Stimulated activated memory B cell treated with anti-CD40 and anti-IgM and Interleukin-4, amounts not matched to agents 10 μg/mL and 1 μg/mL and 100 μg/mL, for 72 hours (primary cell): ENCODE data around the gene SPATA16.
"Not testable (repeated sequence)": the region's sequence is repeated elsewhere in the genome, so short reads cannot be mapped to it uniquely, and the experiment has no call there.

Experiments used
- ATAC-seq: fragments of 150-1000 bp; cut with Tn5 transposase; 2 replicates; pipeline ENCODE4 v1.10.0; 2021
- H3K27ac Mint-ChIP-seq: one replicate; pipeline ENCODE4 v1.8.0; 2022; ENCODE audit warnings: mild to moderate bottlenecking, mixed read lengths
- H3K27me3 Mint-ChIP-seq: one replicate; pipeline ENCODE4 v1.8.0; 2022; ENCODE audit warnings: mixed read lengths
- H3K36me3 Mint-ChIP-seq: one replicate; pipeline ENCODE4 v1.8.0; 2022; ENCODE audit warnings: mixed read lengths
- H3K4me1 Mint-ChIP-seq: one replicate; pipeline ENCODE4 v1.8.0; 2022; ENCODE audit warnings: mixed read lengths
- H3K4me3 Mint-ChIP-seq: one replicate; pipeline ENCODE4 v1.8.0; 2022; ENCODE audit warnings: mild to moderate bottlenecking, moderate library complexity, mixed read lengths
- H3K9me3 Mint-ChIP-seq: one replicate; pipeline ENCODE4 v1.8.0; 2022; ENCODE audit warnings: mixed read lengths

Gene SPATA16

DNA sequence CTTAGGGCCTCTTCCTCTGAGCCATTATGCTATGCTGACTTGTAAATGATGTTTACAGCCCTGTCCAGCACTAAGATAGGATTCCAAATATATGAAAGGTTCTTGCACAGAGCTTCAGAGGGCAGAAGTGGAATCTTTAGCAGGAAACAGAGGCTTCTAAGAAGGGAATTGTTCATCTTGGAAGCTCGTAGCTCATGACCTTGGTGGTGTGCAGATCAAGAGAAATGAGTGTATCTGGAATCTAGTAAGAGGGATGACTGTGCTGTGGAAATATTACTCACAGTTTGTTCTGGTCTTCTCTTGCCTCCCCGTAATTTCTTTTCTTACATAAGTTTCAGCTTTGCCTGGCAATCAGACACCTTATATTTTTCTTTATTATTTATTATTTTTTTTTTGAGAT is 175.8 kb downstream of the SPATA16 start:
- H3K36me3 Mint-ChIP-seq = no peaks in the 10 kb centered on the region
- no peak for ATAC-seq
- no peak overlapping the region for H3K4me3 Mint-ChIP-seq
- H3K27me3 Mint-ChIP-seq = no peaks in the 10 kb centered on the region
- no peaks in the 10 kb centered on the region for H3K4me1 Mint-ChIP-seq
- H3K27ac Mint-ChIP-seq = no peak overlapping the region
- peaks cover 3% of the 10 kb centered on the region for H3K9me3 Mint-ChIP-seq

DNA sequence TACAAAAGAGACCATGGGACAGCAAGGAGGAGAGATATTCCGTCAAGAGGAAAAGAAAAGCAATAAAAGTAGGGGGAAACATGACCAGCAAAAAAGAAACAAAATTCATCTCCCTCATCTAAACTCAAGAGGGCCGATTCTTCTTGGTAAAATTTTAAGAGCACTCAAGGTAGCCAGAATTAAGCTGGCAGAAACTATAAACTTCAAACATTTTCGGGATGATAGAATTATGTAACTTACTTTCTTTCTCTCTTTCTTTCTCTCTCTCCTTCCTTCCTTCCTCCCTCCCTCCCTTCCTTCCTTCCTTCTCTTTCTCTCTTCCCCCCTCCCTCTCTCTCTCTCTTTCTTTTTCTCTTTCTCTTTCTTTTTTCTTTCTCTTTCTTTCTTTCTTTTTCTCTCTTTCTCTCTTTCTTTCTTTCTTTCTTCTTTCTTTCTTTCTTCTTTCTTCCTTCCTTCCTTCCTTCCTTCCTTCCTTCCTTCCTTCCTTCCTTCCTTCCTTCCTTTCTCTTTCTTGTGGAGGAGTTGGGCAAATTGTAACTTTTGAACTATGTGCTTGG is 180.3 kb downstream of the SPATA16 start:
- H3K27me3 Mint-ChIP-seq, ATAC-seq, H3K9me3 Mint-ChIP-seq, H3K36me3 Mint-ChIP-seq, H3K4me3 Mint-ChIP-seq, H3K27ac Mint-ChIP-seq, H3K4me1 Mint-ChIP-seq: not testable (repeated sequence)

DNA sequence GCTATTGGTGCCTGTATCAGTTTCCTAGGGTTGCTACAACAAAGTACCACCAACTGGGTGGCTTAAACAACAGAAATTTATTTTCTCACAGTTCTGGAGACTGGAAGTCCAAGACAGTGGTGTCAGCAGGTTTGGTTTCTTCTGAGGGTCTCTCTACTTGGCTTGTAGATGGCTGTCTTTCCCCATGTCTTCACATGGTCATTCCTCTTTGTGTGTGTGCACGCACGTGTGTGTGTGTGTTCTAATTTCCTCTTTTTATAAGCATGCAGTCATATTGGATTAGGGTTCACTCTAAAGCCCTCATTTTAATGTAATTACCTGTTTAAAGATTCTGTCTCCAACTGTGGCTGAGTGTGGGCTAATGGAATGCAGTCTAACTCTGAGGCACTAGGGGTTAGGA is 182.5 kb downstream of the SPATA16 start:
- ATAC-seq = no peak
- Mint-ChIP-seq H3K27ac (no peak overlapping the region), H3K36me3 (no peaks in the 10 kb centered on the region), H3K27me3 (no peaks in the 10 kb centered on the region), H3K4me3 (no peak overlapping the region), H3K4me1 (no peaks in the 10 kb centered on the region), H3K9me3 (peaks cover 5% of the 10 kb centered on the region)

DNA sequence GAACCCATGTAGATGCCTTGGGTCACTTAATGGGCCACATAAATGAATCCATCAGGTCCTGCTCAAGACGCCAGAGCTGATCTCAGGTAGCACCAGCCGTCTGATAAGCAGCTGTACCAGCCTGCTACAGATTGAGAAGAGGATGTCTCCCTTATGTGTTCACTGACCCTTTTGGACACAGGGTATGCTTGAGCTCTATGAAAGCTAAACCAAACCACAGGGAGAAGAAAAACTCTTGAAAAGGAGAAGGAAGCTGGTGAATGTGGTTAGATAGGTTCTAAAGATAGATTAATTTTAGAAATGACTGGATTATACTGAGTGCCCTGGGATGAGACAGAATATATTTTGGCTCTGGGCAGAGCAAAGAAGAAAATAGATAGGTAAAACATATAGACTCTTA is 187.5 kb downstream of the SPATA16 start:
- H3K36me3 Mint-ChIP-seq = no peaks in the 10 kb centered on the region
- H3K27ac Mint-ChIP-seq = no peak overlapping the region
- H3K4me3 Mint-ChIP-seq = no peak overlapping the region
- no peak for ATAC-seq
- no peaks in the 10 kb centered on the region for H3K27me3 Mint-ChIP-seq
- H3K4me1 Mint-ChIP-seq = no peaks in the 10 kb centered on the region
- H3K9me3 Mint-ChIP-seq = peaks cover 2% of the 10 kb centered on the region

DNA sequence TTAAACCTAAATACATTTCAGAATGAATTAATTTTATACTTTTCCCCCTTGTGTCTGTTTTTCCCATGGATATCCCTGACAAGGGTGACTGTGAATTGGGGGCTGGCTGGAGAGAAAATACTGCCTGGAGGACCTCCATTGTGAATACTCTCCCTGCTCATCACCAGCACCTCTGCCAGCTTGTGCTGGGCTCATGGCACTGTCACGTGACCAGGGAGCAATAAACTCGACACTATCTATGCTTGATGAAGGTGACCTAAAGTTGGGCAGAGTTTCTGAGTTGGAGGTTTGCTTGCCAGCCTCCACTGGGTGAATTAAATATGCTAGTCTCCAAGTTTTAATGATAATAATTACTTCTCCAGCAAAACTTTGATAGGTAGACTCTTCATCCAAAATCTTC is 189.5 kb downstream of the SPATA16 start:
- ATAC-seq = no peak
- no peaks in the 10 kb centered on the region for H3K4me1 Mint-ChIP-seq
- H3K4me3 Mint-ChIP-seq = no peak overlapping the region
- H3K36me3 Mint-ChIP-seq = no peaks in the 10 kb centered on the region
- H3K27ac Mint-ChIP-seq = no peak overlapping the region
- peaks cover 4% of the 10 kb centered on the region for H3K9me3 Mint-ChIP-seq
- H3K27me3 Mint-ChIP-seq = no peaks in the 10 kb centered on the region

DNA sequence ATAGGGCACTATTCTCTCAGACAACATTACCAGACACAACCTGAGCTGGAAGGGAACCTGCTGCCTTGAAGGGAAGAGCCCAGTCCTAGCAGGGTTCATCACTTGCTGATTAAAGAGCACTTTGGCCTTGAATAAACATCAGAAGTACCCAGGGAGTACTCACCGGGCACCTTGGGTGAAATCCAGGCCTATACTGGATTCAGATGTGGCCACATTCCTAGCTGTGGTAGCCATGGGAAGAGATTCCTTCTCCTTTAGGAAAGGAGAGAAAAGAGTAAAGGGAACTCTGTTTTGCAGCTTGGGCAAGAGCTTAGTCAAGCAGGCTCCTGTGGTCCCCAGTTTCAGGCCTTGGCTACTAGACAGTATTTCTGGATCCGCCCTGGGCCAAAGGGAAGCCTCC is 195.0 kb downstream of the SPATA16 start:
- Mint-ChIP-seq H3K36me3 (no peaks in the 10 kb centered on the region), H3K4me1 (no peaks in the 10 kb centered on the region), H3K27ac (no peak overlapping the region), H3K9me3 (peaks cover 4% of the 10 kb centered on the region), H3K4me3 (no peak overlapping the region), H3K27me3 (no peaks in the 10 kb centered on the region)
- no peak for ATAC-seq

DNA sequence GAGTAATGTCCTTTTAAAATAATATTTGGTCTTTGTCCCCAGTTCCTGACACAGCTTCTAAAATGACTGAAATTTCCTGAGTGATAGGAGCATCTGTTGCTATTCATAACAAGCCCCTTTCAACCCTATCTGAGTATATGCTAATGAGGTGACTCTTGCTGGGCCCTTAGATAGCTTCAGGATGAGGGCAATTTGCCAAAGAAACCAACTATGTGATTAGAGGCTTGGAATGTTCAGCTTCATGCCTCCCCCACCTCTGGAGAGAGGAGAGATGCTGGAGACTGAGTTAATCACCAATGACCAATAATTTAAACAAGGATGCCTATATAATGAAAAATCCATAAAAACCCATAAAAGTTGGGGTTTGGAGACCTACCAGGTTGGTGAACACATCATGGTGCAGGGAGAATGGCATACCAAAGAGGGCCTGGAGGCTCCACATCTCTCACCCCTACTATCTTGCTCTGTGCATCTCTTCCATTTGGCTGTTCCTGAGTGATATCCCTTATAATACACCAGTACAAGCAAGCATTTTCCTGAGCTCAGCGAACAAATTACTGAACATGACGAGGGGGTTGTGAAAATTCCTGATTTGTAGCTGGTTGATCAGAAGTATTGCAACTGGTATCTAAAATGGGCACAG is 201.3 kb downstream of the SPATA16 start:
- Mint-ChIP-seq H3K27me3 (no peaks in the 10 kb centered on the region), H3K36me3 (no peaks in the 10 kb centered on the region), H3K9me3 (no peaks in the 10 kb centered on the region), H3K4me3 (no peak overlapping the region), H3K27ac (no peak overlapping the region), H3K4me1 (no peaks in the 10 kb centered on the region)
- ATAC-seq = no peak

DNA sequence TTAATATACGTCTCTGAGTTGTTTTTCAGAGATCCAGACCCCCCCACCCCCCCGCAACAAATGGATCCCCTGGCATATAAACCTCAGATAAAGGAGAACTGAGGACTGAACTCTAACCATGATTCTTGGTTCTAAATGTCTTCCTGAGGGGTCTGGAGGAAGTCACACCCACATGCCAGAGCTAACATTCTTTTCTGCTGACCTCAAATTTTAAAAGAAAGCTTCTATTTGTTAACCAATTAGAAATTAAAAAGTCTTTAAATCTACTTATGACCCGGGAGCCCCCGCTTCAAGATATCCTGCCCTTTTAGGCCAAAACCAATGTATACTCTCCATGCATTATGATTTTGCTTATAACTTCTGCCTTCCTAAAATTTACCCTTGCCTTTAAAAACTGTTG is 202.2 kb downstream of the SPATA16 start:
- H3K4me1 Mint-ChIP-seq = no peaks in the 10 kb centered on the region
- H3K27me3 Mint-ChIP-seq = no peaks in the 10 kb centered on the region
- no peak overlapping the region for H3K27ac Mint-ChIP-seq
- no peak for ATAC-seq
- no peaks in the 10 kb centered on the region for H3K36me3 Mint-ChIP-seq
- no peaks in the 10 kb centered on the region for H3K9me3 Mint-ChIP-seq
- H3K4me3 Mint-ChIP-seq = no peak overlapping the region

DNA sequence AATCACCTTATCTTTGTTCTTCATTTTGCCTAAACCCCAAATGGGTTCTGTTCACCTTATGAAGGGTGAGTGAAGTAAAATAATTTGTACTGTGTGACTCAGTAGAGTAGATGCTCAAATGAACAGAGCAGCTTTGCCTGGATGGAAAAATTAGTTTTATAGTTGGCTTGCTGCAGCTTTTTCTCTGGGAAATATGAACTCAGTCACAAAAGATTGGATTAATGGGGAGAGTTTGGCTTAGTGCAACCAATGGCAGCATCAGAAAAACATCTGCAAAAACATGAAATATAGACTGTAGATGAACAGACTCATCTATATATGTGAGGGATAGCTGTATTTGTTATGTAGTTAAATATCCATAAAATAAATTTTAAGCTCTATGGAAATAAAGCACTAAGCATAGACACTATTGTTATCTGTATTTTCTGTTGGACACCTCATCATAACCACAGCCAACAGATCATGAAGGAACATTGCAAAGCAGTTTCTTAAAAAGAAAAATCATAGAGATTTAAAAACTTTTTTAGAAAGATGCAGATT is 209.2 kb downstream of the SPATA16 start:
- no peak for ATAC-seq
- Mint-ChIP-seq H3K27me3 (no peaks in the 10 kb centered on the region), H3K36me3 (no peaks in the 10 kb centered on the region), H3K27ac (no peak overlapping the region), H3K9me3 (no peaks in the 10 kb centered on the region), H3K4me3 (no peak overlapping the region), H3K4me1 (no peaks in the 10 kb centered on the region)

DNA sequence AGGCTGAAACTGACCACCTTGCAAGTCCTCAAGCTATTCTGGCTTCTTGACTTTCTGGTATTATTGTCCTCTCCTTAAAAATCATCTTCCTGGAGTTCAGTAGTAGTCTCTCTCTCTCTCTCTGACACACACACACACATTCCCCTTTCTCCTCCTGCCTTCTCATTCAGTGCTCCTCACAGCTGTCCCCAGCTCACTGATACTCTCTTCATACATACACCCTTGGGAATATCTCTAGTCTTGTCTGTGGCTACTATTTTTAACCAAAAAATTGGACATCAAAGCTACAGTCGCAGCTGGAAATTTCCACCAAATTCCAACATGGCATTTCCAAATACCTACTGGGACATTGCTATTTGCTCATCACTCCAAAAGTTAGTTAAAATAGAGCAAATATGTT is 211.6 kb downstream of the SPATA16 start:
- H3K27ac Mint-ChIP-seq = no peak overlapping the region
- H3K4me3 Mint-ChIP-seq = no peak overlapping the region
- H3K36me3 Mint-ChIP-seq = no peaks in the 10 kb centered on the region
- ATAC-seq = no peak
- H3K9me3 Mint-ChIP-seq = no peaks in the 10 kb centered on the region
- H3K4me1 Mint-ChIP-seq = no peaks in the 10 kb centered on the region
- no peaks in the 10 kb centered on the region for H3K27me3 Mint-ChIP-seq

DNA sequence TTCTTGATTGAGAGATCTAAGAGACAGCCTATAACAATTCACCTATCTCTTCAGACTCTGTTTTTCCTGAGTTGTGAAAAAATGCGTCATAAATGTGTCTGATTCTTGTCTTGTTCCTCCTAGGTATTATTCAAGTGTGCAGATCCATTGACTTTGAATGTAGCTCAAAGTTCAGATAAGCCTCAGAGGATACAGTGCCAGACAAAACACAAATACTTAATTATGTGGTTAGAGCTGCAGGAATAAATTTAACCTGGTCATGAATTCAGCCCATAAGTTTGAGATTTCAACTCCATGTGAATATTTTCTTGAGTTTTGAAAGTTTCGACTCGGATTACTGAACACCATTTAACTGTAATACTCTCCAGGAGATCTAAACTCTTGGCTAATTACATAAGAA is 216.5 kb downstream of the SPATA16 start:
- Mint-ChIP-seq H3K4me1 (no peaks in the 10 kb centered on the region), H3K27me3 (no peaks in the 10 kb centered on the region), H3K27ac (no peak overlapping the region), H3K36me3 (no peaks in the 10 kb centered on the region), H3K9me3 (no peaks in the 10 kb centered on the region), H3K4me3 (no peak overlapping the region)
- ATAC-seq = no peak

DNA sequence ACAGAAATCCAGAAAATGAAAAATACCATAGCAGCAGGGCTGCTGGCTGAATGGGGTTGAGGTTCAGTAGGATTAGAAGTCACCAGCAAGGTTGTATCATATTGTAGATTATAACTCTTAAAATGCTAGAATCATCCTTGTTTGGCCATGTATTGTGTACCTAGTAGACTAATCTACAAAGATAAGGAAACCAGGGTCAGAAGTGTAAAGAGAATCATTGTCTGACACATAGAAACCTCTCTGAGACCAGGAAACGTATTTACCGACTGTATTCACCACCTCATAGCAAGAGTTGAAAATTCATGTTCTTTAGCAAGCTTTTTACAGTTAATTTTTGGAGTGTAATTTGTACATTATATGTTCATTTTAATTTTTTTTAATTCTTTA is 221.7 kb downstream of the SPATA16 start:
- H3K27ac Mint-ChIP-seq = no peak overlapping the region
- no peaks in the 10 kb centered on the region for H3K36me3 Mint-ChIP-seq
- no peaks in the 10 kb centered on the region for H3K9me3 Mint-ChIP-seq
- H3K27me3 Mint-ChIP-seq = no peaks in the 10 kb centered on the region
- H3K4me1 Mint-ChIP-seq = no peaks in the 10 kb centered on the region
- ATAC-seq = no peak
- H3K4me3 Mint-ChIP-seq = no peak overlapping the region

DNA sequence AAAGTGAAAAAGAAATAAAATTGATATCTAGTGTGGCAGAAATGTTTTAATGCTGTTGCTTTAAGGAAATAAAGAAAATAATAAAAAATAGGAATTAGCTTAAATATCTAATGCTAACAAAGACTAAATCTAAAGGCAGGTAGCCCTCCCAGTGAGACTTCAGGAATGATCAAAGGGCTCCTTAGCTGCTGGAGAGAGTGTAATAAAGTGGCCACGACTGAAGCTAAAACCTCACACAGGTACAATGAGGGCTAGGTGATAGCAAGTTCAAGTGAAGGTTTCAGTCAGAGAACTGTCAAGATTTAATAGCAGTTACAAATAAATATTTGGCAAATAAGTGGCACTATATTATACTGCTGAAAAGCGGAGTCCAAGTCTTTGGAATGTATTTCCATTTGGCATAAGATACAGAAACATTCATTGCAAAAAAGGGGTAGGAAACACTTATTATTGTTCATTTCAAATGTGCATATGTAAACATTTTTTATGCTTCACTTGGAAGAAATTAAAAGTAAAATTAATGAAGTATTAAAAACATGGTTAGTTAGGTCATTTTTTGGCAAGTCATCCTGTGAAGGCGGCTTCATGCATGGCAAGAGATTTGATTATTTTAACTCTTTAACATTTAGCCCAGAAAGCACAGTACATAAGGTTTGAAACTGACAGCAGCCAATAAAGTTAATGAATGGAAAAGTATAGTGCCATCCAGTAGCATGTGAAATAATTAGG is 222.3 kb downstream of the SPATA16 start:
- H3K27ac Mint-ChIP-seq = no peak overlapping the region
- H3K27me3 Mint-ChIP-seq = no peaks in the 10 kb centered on the region
- no peak overlapping the region for H3K4me3 Mint-ChIP-seq
- no peaks in the 10 kb centered on the region for H3K9me3 Mint-ChIP-seq
- no peaks in the 10 kb centered on the region for H3K36me3 Mint-ChIP-seq
- no peaks in the 10 kb centered on the region for H3K4me1 Mint-ChIP-seq
- no peak for ATAC-seq

DNA sequence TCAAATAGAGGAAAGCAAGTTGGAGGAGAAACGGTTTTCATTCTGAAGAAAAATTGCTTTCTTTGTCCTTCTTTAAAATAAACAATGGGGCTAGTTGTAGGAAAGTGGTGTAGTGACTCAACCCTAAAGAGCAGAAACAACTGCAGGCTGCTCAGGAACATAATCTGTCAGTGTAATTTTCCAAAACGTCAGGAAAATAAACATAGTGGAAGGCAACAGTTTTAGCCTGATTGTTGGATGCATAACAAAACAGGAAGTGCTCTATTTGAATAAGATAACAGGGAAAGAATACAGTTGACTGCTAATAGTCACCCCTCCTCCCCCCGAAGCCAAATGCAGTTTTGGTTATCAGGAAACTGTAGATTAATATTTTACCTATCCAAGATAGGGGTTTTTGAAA is 222.9 kb downstream of the SPATA16 start:
- ATAC-seq = no peak
- H3K27me3 Mint-ChIP-seq = no peaks in the 10 kb centered on the region
- H3K4me1 Mint-ChIP-seq = no peaks in the 10 kb centered on the region
- H3K4me3 Mint-ChIP-seq = no peak overlapping the region
- no peaks in the 10 kb centered on the region for H3K9me3 Mint-ChIP-seq
- H3K36me3 Mint-ChIP-seq = no peaks in the 10 kb centered on the region
- H3K27ac Mint-ChIP-seq = no peak overlapping the region

DNA sequence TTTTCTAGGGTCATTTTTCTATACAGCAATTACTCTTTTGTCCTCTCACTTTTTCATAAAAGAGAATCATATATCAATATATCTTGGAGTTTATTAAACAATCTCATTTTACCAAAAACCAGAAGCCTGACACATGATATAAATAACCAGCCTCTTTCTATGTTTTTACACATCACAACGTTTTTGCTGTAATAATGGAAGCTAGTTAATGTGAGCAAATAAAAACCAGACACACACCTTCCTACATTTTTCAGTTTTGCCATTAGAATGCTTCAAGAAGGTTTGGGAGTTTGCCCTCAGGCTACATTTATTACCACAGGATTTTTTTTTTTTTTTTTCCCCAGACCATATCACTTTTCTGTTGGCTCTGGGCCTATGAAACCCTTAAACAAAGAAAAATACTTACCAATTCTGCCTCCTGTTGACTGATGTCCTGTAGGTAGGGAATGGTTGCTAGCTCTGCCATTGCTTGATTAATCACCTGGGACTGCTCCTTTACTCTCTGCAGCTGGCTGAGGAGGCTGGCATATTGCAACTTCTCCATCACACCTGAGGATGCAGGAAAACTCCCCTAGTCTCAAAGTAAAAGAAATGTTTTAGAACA is 225.0 kb downstream of the SPATA16 start:
- no peak for ATAC-seq
- H3K4me3 Mint-ChIP-seq = no peak overlapping the region
- H3K36me3 Mint-ChIP-seq = no peaks in the 10 kb centered on the region

DNA sequence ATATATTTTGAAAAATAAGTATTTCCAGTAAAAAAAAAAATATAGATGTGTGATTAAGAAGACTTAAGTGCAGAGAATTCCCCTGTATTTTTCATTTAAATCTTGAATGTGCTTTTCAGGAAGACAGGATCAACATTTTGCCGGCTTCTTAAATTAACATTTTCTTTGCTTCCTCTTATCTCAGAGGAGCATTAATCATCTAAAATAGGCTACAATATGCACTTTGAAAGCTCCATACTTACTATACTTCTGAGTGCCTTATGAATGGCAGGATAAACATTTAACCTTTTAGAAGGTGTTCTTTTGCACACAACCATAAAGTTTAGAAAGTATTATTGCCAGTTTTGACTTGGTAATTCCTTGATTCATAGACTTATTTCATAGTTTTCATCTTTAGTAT is 226.2 kb downstream of the SPATA16 start:
- no peaks in the 10 kb centered on the region for H3K27me3 Mint-ChIP-seq
- H3K4me1 Mint-ChIP-seq = no peaks in the 10 kb centered on the region
- no peaks in the 10 kb centered on the region for H3K36me3 Mint-ChIP-seq
- no peak overlapping the region for H3K27ac Mint-ChIP-seq
- H3K4me3 Mint-ChIP-seq = no peak overlapping the region
- no peak for ATAC-seq
- H3K9me3 Mint-ChIP-seq = peaks cover 3% of the 10 kb centered on the region

More for the DNA sequence above, 225.0 kb downstream of the SPATA16 start:
- H3K9me3 Mint-ChIP-seq = peaks cover 3% of the 10 kb centered on the region
- no peaks in the 10 kb centered on the region for H3K4me1 Mint-ChIP-seq
- no peak overlapping the region for H3K27ac Mint-ChIP-seq
- H3K27me3 Mint-ChIP-seq = no peaks in the 10 kb centered on the region
